Measurements from ENCODE around the gene LRBA.
"Not testable (repeated sequence)": the region's sequence is repeated elsewhere in the genome, so short reads cannot be mapped to it uniquely, and the experiment has no call there.

LRBA gene

GRCh38 chr4:150942539-150942938 lies 72.5 kb downstream of the LRBA start:
- DNase-seq = no peak

GRCh38 chr4:150940123-150940522 lies 75.0 kb downstream of the LRBA start:
- DNase-seq = no peak

GRCh38 chr4:150939530-150939929 lies 75.6 kb downstream of the LRBA start:
- DNase-seq = peak; percentile 63

GRCh38 chr4:150938873-150939499 lies 76.1 kb downstream of the LRBA start:
- no peak for DNase-seq

GRCh38 chr4:150938417-150938816 lies 76.7 kb downstream of the LRBA start:
- DNase-seq = no peak

- DNase-seq = no peak
Observed at GRCh38 chr4:150934022-150934421, 81.1 kb downstream of the LRBA start.

- DNase-seq = no peak
Observed at GRCh38 chr4:150931796-150932195, 83.3 kb downstream of the LRBA start.

GRCh38 chr4:150931005-150931404 lies 84.1 kb downstream of the LRBA start:
- no peak for DNase-seq

- DNase-seq = no peak
Observed at GRCh38 chr4:150923945-150924344, 91.1 kb downstream of the LRBA start.

GRCh38 chr4:150921486-150921885 lies 93.6 kb downstream of the LRBA start:
- DNase-seq = not testable (repeated sequence)

- DNase-seq = not testable (repeated sequence)
Observed at GRCh38 chr4:150918562-150918961, 96.5 kb downstream of the LRBA start.

- DNase-seq = no peak
Observed at GRCh38 chr4:150911326-150911725, 103.8 kb downstream of the LRBA start.

- no peak for DNase-seq
Observed at GRCh38 chr4:150909116-150909515, 106.0 kb downstream of the LRBA start.

- DNase-seq = peak; percentile 44
Observed at GRCh38 chr4:150906987-150907633, 108.0 kb downstream of the LRBA start.

- DNase-seq = no peak
Observed at GRCh38 chr4:150904671-150905070, 110.4 kb downstream of the LRBA start.

GRCh38 chr4:150903603-150904002 lies 111.5 kb downstream of the LRBA start:
- no peak for DNase-seq

GRCh38 chr4:150896497-150896896 lies 118.6 kb downstream of the LRBA start:
- no peak for DNase-seq

GRCh38 chr4:150890246-150890645 lies 124.8 kb downstream of the LRBA start:
- DNase-seq = no peak

- DNase-seq = no peak
Observed at GRCh38 chr4:150889306-150889705, 125.8 kb downstream of the LRBA start.

GRCh38 chr4:150888625-150889024 lies 126.5 kb downstream of the LRBA start:
- no peak for DNase-seq

GRCh38 chr4:150888217-150888616 lies 126.9 kb downstream of the LRBA start:
- no peak for DNase-seq

GRCh38 chr4:150886597-150886996 lies 128.5 kb downstream of the LRBA start:
- no peak for DNase-seq

GRCh38 chr4:150884625-150885024 lies 130.5 kb downstream of the LRBA start:
- DNase-seq = no peak

GRCh38 chr4:150875367-150875766 lies 139.7 kb downstream of the LRBA start:
- peak; percentile 10 for DNase-seq

All from hematopoietic multipotent progenitor cell treated with erythropoietin and hydrocortisone succinate and interleukin-3 and kit ligand, for 4 days (in vitro differentiated cells).